Body of pancreas (tissue), 4 donors: ENCODE results near the gene THEM5.

Experiments used
- CTCF ChIP-seq, 7 experiments: fragments of 450-650 bp in 4 of 7; fragments of 200-600 bp in 3 of 7; sonication (generic) in 3 of 7; IDR thresholded peaks; one replicate each; pipeline ENCODE4 v1.5.1; 2016 to 2019; ENCODE audit warnings: antibody characterized with exemption in 7 of 7
- POLR2A ChIP-seq, 3 donors: fragments of 450-650 bp; IDR thresholded peaks; one replicate each; pipeline ENCODE4 v1.6.1; 2016; ENCODE audit warnings: antibody characterized with exemption in 3 of 3, mild to moderate bottlenecking in 2 of 3

- no peak for TF ChIP-seq CTCF (IDR thresholded peaks at IDR 0.05)
- no peak for TF ChIP-seq POLR2A (IDR thresholded peaks at IDR 0.05)
Measured at GRCh38 chr1:151849871-151850270, 3.6 kb downstream of the THEM5 start.
